Mononuclear cell (primary cell): ENCODE data around the gene DDI2. TPM values are rescaled to one million over a fixed set of nuclear protein-coding genes. Genes with fewer than 3 reads are reported as not detected.
"Not testable (repeated sequence)": the region's sequence is repeated elsewhere in the genome, so short reads cannot be mapped to it uniquely, and the experiment has no call there.

Experiments used
- H3K27me3 ChIP-seq: 2 replicates; pipeline ENCODE4 v1.6.0; 2011; ENCODE audit warnings: low read length, control low read depth; ENCODE audit not compliant: insufficient read depth
- H3K4me1 ChIP-seq: 2 replicates; pipeline ENCODE4 v1.5.1; 2011; ENCODE audit warnings: mild to moderate bottlenecking, low read length, control low read depth; ENCODE audit not compliant: insufficient read depth
- H3K4me3 ChIP-seq: 2 replicates; pipeline ENCODE4 v1.5.1; 2011; ENCODE audit warnings: mild to moderate bottlenecking, low read length, moderate library complexity
- H3K9me3 ChIP-seq: 2 replicates; pipeline ENCODE4 v1.5.1; 2011; ENCODE audit warnings: low read depth, mild to moderate bottlenecking, control low read depth, low read length
- total RNA-seq: library from RNA; depleted of rRNA; stranded (reverse); fragments of >200 nt; gene quantifications from one replicate; pipeline ENCODE4 v1.2.3, GENCODE V29; 2012

The DDI2 gene
- total RNA-seq, 1 donor, result 35.6 TPM

DNA sequence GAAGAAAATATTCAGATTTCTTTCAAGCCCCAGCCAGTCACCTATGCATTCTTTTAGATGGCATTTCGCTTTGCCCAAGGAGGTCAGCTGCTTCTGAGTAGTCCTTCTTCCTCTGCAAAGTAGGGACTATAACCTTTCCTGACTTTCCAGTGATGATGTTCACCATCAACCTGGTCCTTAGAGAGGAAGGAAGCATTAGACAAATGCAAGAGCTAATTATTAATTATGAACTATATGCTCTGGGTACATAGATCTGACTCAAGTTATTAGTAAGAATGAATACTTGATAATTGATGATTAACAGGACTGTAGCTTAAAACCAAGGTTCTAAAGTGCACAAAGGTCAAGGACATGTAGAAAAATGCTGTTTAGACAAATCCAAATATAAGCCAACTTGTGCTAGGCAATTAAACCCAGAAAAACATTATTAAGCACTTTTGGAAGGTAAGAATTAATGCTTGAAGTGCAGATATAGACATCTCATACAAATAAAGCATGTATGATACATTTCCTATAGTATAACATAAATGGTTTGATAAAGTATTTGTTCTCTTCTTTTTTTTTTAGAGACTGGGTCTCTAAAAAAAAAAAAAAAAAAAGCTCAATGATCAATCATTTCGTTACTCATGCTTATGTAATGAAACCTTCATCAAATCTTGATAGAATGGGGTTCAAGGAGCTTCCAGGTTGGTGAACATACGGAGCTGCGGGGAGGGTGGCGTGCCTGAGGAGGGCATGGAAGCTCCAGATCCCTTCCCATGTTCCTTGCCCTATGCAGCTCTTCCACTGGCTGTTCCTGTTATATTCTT is 21.2 kb upstream of the DDI2 start:
- no peaks in the 10 kb centered on the region for H3K27me3 ChIP-seq
- no peaks in the 10 kb centered on the region for H3K4me1 ChIP-seq
- H3K4me3 ChIP-seq, result no peak overlapping the region
- no peaks in the 10 kb centered on the region for H3K9me3 ChIP-seq

DNA sequence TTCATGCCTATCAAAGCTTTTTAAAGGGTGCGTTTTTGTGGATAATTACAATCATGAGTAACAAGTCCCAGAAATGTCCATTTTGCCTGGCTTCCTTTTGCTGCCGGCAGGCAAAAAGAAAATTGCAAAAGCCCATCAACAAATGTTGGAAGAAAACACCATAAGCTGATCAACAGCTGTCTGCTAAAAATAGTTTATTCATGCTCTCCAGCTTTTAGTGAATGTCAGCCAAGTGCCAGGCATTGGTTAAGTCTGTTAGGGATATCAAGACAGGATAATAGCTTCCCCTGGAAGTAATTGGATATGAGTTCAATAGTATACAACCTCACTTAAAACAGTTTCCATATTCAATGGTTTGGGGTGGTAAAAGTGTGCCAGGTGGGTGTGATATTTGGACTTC is 18.8 kb upstream of the DDI2 start:
- Histone ChIP-seq H3K4me1 (peaks cover 5% of the 10 kb centered on the region), H3K9me3 (no peaks in the 10 kb centered on the region), H3K4me3 (no peak overlapping the region), H3K27me3 (no peaks in the 10 kb centered on the region)

DNA sequence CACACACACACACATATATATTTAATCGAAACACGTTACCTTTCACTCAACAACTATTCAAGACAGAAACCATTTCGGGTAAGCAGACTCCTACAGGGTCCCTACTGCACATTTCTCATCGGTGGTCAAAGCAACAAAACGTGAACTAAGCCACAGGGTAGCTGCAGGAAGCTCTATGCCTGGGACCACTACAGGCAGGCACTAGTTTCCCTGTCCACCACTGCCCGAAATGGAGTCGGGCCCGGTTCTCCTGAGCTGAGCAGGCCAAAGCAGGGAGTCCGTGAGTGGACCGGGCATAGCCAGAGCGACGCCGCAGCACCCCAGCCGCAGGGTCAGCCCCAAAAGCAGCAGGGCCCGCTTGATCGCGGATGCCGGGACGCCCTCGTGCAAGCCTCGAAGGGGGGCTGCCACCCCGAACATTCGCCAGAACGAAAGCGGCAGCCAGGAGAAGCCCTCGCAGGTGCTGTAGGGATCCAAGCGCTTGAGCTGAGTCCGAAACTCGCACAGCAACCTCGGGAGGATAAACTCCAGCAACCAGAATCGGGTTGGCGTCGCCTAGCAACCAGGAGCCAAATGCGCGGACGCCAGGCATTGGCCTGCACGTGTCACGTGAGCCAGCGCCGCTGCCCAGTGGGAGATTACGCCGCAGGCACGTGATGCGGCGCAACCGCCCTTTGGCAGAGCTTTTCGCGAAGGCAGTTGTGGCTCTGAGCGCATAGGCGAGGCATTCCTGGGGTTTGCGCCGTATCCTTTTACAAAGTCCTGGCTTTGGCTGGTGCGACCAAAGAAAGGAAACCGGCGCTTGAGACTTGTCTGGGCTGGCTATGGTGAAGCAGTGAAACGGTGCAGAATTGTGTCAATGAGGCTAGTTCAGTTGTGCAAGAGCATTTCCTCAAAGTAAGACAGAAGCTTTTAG is 13.9 kb upstream of the DDI2 start:
- H3K4me1 ChIP-seq, result peaks cover 11% of the 10 kb centered on the region
- H3K27me3 ChIP-seq, result no peaks in the 10 kb centered on the region
- H3K9me3 ChIP-seq, result no peaks in the 10 kb centered on the region
- peak overlapping the region; percentile 48 for H3K4me3 ChIP-seq

DNA sequence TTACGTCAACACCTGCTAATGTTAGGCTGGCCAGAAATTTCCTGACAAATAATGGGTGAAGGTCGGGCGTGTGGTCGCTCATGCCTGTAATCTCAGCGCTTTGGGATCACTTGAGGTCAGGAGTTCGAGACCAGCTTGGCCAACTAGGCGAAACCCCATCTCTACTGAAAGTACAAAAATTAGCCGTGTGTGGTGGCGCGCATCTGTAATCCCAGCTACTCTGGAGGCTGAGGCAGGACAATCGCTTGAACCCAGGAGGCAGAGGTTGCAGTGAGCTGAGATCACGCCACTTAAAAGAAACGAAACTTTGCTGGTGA is 13.3 kb upstream of the DDI2 start:
- H3K27me3 ChIP-seq, H3K9me3 ChIP-seq: not testable (repeated sequence)
- Histone ChIP-seq H3K4me1 (peaks cover 11% of the 10 kb centered on the region), H3K4me3 (peak overlapping the region; percentile 48)

DNA sequence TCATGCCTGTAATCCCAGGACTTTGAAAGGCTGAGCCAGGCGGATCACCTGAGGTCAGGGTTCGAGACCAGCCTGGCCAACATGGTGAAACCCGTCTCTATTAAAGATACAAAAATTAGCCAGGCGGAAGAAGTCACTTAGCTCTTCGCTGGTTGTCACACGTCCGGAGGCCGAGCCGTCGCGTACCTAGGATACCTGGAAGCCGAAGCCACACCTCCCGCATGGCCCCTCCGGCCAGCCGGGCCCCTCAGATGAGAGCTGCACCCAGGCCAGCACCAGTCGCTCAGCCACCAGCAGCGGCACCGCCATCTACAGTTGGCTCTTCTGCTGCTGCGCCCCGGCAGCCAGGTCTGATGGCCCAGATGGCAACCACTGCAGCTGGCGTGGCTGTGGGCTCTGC is 12.9 kb upstream of the DDI2 start:
- not testable (repeated sequence) for H3K4me3 ChIP-seq, H3K9me3 ChIP-seq, H3K27me3 ChIP-seq
- peaks cover 11% of the 10 kb centered on the region for H3K4me1 ChIP-seq

DNA sequence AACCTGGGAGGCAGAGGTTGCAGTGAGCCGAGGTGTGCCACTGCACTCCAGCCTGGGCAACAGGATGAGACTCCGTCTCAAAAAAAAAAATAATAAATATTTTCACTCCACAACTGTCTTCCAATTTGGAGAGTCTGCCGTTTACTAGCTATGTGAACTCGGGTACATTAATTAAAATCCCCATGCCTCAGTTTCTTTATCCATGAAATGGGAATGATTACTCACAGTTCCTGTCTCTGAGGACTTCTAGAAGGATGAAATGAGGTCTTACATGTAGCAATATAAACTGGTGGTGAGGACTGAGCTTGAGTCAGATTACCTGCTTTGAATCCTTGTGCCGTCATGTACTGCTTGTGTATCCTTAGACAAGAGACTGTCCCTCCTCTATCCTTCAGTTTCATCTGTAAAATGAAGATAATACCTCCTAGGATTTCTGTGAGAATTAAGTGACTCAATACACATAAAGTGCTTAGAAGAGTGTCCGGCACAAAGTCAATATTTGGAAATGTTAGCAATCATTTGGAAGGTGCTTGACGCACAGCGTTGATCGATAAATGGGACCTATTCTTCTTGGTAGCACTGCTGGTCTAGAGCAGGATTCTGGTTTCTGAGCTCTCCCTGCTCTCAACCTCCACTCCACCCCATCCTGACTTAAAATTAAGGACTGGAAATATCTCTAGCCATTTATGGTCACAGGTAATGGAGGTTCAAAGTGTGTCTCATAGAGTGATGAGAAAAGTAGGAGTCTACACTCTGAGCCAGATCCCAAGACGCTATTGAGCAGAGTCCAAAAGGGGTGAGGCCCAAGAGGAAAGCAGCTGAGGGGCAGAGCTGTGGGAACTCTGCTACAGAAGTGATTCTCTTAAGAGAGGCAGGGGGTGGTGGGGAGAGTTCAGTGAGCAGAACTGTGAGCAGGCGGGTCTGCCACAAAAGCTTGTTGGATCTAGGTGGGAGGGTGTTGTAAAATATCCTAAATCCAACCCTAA is 11.6 kb upstream of the DDI2 start:
- Histone ChIP-seq H3K27me3 (no peaks in the 10 kb centered on the region), H3K9me3 (no peaks in the 10 kb centered on the region), H3K4me1 (peaks cover 11% of the 10 kb centered on the region), H3K4me3 (no peak overlapping the region)

DNA sequence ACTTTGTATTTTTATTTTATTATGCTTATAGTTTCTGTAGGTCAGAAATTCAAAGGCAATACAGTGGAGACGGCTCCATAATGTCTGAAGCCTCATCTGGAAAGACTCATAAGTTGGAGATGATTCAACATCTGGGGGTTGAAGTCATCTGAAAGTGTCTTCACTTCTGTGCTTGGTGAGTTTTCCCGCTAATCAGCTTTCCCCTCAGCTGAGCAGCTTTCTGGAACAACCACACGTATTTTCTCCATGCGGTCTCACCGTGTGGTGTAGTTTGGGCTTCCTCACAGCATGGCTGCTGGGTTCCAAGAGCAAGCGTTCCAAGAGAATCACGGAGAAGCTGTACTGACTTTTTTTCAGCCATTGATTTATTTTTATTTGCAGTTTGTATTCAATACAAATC is 7.6 kb upstream of the DDI2 start:
- Histone ChIP-seq H3K27me3 (no peaks in the 10 kb centered on the region), H3K4me3 (no peak overlapping the region), H3K4me1 (no peaks in the 10 kb centered on the region), H3K9me3 (no peaks in the 10 kb centered on the region)

DNA sequence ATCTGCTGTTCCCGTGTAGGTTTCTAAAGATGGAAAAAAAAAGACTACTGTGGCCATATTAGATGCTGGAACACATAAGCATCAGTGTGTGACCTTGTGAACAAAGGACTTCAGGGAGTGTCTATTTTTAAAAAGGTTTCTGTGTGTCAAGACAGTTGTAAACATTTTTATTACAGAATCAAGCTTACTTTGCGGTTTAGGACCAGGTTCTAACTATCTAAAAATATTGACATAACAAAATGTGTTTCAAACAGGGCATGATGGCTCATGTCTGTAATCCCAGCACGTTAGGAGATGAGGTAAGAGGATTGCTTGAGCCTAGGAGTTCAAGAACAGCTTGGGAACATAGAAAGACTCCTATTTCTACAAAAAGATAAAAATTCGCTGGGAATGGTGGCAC is 7.1 kb upstream of the DDI2 start:
- no peak overlapping the region for H3K4me3 ChIP-seq
- no peaks in the 10 kb centered on the region for H3K27me3 ChIP-seq
- no peaks in the 10 kb centered on the region for H3K9me3 ChIP-seq
- H3K4me1 ChIP-seq, result no peaks in the 10 kb centered on the region

DNA sequence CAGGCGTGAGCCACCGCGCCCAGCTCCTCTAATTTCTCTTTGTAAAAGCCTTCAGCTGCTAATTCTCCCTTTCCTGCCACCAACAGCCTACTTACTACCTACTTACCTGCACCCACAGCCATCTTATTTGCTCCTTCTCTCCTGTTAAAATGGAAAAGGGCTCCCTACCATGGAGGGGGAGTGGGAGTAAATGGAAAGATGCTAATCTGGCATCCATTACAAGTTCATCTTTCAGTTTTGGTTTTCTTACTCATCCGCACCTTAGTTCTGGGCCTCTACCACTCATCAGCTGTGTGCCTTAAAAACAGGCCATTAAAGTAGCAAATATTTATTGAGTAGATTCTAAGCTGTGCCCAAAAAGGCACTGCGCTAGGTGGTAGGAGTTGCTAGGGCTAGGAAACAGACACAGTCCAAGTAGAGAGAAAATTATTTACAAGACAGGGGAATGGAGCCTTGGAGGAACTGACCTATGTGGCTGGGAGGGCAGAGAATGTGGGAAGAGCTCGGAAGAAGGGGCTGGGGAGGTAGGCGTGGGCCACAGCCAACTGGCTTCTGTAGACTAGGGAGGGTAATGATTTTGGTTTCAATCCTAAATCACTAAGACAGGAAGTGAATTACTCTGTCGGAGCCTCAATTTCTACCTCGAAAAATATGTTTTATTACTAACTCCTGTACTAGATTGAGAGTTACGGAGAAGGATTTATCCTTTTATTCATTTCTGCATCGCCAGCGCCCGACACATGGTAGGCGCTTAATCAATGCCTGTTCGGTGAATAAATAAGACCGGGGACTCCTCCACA is 685 bp upstream of the DDI2 start:
- Histone ChIP-seq H3K4me3 (peak overlapping the region; percentile 74), H3K27me3 (no peaks in the 10 kb centered on the region), H3K9me3 (no peaks in the 10 kb centered on the region), H3K4me1 (peaks cover 38% of the 10 kb centered on the region)

DNA sequence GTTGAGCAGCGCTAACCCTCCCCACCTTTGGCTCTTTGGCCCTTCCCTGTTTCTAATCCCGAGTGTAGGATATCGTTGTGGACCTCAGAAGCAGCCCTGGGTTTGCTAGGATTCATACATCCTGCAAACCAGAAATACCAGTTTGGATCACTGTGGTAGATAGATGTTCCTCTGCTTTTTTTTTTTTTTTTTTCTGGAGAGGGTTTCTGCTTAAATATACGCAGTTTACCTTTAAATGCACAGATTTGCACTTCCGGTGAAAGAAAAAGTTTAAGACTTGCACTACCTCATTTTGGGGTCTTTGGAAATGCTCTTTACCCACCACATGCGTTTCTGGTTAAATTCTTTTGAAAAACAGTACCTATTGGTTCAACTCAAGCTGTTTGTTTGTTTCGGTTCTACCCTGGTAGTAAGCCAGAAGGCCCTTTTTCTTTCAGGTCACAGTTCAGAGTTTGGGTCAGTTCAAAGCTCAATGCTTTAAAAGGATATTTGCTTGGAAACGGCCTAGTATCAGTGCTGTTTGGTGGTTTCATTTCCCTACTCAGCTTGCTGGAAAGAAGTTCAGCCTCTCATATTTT is 908 bp downstream of the DDI2 start:
- Histone ChIP-seq H3K9me3 (no peaks in the 10 kb centered on the region), H3K4me3 (peak overlapping the region; percentile 74), H3K27me3 (no peaks in the 10 kb centered on the region), H3K4me1 (peaks cover 46% of the 10 kb centered on the region)

DNA sequence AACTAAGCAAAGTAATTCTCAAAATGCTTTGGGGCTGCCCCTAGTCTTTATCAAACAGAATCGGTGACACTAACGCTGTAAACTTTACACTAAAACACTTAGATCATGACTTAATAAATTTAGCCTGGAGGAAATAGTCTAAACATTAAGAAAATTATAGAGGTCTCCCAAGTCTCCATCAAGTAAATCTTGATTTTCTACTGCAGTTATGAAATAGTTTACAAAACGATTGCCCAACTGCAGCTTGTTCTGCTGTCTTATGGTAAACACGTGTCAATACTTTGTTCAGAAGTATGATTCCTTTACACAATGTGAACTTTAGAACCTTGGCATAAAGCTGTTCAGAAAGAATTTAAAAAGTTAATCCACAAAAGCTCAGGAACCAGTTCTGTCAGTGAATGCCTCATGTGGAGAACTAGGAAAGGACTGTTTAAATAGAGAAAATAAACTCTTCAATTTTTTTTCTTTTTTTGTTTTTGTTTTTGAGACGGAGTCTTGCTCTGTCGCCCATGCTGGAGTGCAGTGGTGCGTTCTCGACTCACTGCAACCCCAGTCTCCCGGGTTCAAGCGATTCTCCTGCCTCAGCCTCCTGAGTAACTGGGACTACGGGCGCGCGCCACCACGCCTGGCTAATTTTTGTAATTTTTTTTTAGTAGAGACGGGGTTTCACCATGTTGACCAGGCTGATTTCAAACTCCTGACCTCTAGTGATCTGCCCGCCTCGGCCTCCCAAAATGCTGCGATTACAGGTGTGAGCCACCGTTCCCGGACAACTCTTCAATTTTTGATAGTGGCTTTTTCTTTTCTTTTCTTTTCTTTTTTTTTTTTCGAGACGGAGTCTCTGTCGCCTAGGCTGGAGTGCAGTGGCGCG is 1.6 kb downstream of the DDI2 start:
- no peaks in the 10 kb centered on the region for H3K27me3 ChIP-seq
- H3K9me3 ChIP-seq, result no peaks in the 10 kb centered on the region
- H3K4me3 ChIP-seq, result peak overlapping the region; percentile 74
- H3K4me1 ChIP-seq, result peaks cover 46% of the 10 kb centered on the region

DNA sequence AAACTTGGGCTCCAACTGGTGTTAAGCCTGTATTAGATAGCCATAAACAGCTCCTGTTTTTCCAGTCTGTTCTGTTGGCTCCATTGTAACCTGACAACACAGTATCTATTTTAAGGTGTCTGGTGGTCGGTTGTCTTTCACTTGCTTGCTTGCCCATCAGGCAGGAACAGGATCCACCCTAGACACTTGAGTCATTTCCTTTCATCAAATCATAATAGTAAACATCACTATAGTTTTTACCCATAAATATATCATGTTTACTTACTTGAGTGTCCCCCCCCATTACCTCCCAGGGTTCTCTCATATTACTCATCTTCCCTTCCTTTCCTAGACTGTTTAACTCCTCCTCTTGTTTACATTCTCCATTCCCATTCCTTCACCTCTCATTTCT is 2.9 kb downstream of the DDI2 start:
- Histone ChIP-seq H3K27me3 (no peaks in the 10 kb centered on the region), H3K4me1 (peaks cover 46% of the 10 kb centered on the region), H3K9me3 (no peaks in the 10 kb centered on the region), H3K4me3 (no peak overlapping the region)
